CD4-positive, alpha-beta T cell (primary cell): ENCODE measurements around the gene JAG1. TPM values are rescaled to one million over a fixed set of nuclear protein-coding genes. Genes with fewer than 3 reads are reported as not detected.

Source experiments
- ATAC-seq: fragments of 200-7000 bp; cut with Tn5 transposase; one replicate; pipeline ENCODE4 v1.10.0; 2022; ENCODE audit warnings: mild to moderate bottlenecking; ENCODE audit not compliant: poor library complexity
- CTCF ChIA-PET: fragments of 350-600 bp; sonication (Branson Sonifier 250); formaldehyde crosslinking; loops from one replicate; lab custom pipeline; 2021; ENCODE audit warnings: antibody characterized with exemption, inconsistent platforms; lab: Charles Lee
- POLR2A ChIA-PET: fragments of 350-600 bp; sonication (Branson Sonifier 250); formaldehyde crosslinking; loops from one replicate; lab custom pipeline; 2021; ENCODE audit warnings: antibody characterized with exemption, inconsistent platforms; lab: Charles Lee
- DNase-seq, 14 experiments: peaks; one replicate each; pipeline ENCODE4 v3.0.0-alpha.2; 2013 to 2020; ENCODE audit warnings: mixed read lengths in 2 of 14
- H3K27ac ChIP-seq, 2 donors: one replicate each; pipeline versions ENCODE4 v1.5.1 to v1.7.0; 2013; ENCODE audit warnings: low read length in 2 of 2, low read depth in 1 of 2, mild to moderate bottlenecking in 1 of 2
- H3K27me3 ChIP-seq, 2 experiments: 1 replicate in 1 of 2; 2 replicates in 1 of 2; pipeline versions ENCODE4 v1.6.1 to v1.7.0; 2013; ENCODE audit warnings: low read length in 2 of 2, control low read depth in 1 of 2, mild to moderate bottlenecking in 1 of 2, moderate library complexity in 1 of 2; ENCODE audit not compliant: insufficient read depth in 2 of 2, control insufficient read depth in 1 of 2
- H3K36me3 ChIP-seq: one replicate; pipeline ENCODE4 v1.6.1; 2013; ENCODE audit warnings: low read length, control low read depth; ENCODE audit not compliant: insufficient read depth
- H3K4me1 ChIP-seq: one replicate; pipeline ENCODE4 v1.6.1; 2013; ENCODE audit warnings: low read length, control low read depth; ENCODE audit not compliant: insufficient read depth
- H3K4me3 ChIP-seq: one replicate; pipeline ENCODE4 v1.5.1; 2013; ENCODE audit warnings: mild to moderate bottlenecking, low read length, moderate library complexity
- H3K9me3 ChIP-seq, 2 experiments: 1 replicate in 1 of 2; 2 replicates in 1 of 2; pipeline versions ENCODE4 v1.6.1 to v1.7.0; 2013; ENCODE audit warnings: low read length in 2 of 2, mild to moderate bottlenecking in 2 of 2, control low read depth in 1 of 2, moderate library complexity in 1 of 2; ENCODE audit not compliant: control insufficient read depth in 1 of 2, insufficient read depth in 1 of 2
- H3K27ac Mint-ChIP-seq: one replicate; pipeline ENCODE4 v1.8.0; 2020; ENCODE audit warnings: mixed read lengths
- H3K27me3 Mint-ChIP-seq: one replicate; pipeline ENCODE4 v1.8.0; 2021; ENCODE audit warnings: mixed read lengths
- H3K36me3 Mint-ChIP-seq: one replicate; pipeline ENCODE4 v1.8.0; 2021; ENCODE audit warnings: low read depth, mixed read lengths
- H3K4me1 Mint-ChIP-seq: one replicate; pipeline ENCODE4 v1.8.0; 2021; ENCODE audit warnings: low read depth, mixed read lengths
- H3K4me3 Mint-ChIP-seq: one replicate; pipeline ENCODE4 v1.8.0; 2020; ENCODE audit warnings: mild to moderate bottlenecking, mixed read lengths
- H3K9me3 Mint-ChIP-seq: one replicate; pipeline ENCODE4 v1.8.0; 2020; ENCODE audit warnings: mixed read lengths
- CTCF ChIP-seq: fragments of 200-600 bp; IDR thresholded peaks from one replicate; pipeline ENCODE4 v1.8.0; 2022; ENCODE audit warnings: antibody characterized with exemption, mild to moderate bottlenecking
- intact Hi-C, 2 experiments: fragments of 100-400 bp; cut with DNase I in 1 of 2; cut with micrococcal nuclease in 1 of 2; formaldehyde crosslinking; loops; one replicate each; pipeline versions ENCODE4 v1.15.1 to v1.9.0; 2023 to 2025; cut with DNase I, micrococcal nuclease
- total RNA-seq, 174 experiments: library from RNA in 2 of 174; stranded (reverse) in 2 of 174; gene quantifications; one replicate each; pipeline ENCODE4 v1.2.3 and lab custom pipeline; 2021 to 2026

Gene JAG1
- total RNA-seq, 2 experiments from 2014 or later, result 0.77 to 1.2 TPM

GRCh38 chr20:10653599-10654249, 20.1 kb downstream of the JAG1 start:
- Histone ChIP-seq H3K27ac (no peak overlapping the region), H3K4me1 (no peaks in the 10 kb centered on the region), H3K36me3 (no peaks in the 10 kb centered on the region), H3K9me3 (no peaks in the 10 kb centered on the region), H3K27me3 (peaks cover 3 to 6% of the 10 kb centered on the region in 2 experiments), H3K4me3 (no peak overlapping the region)
- Mint-ChIP-seq H3K4me1 (no peaks in the 10 kb centered on the region), H3K4me3 (no peak overlapping the region), H3K27ac (no peak overlapping the region), H3K9me3 (no peaks in the 10 kb centered on the region), H3K27me3 (peaks cover 21% of the 10 kb centered on the region), H3K36me3 (no peaks in the 10 kb centered on the region)
- no peak for TF ChIP-seq CTCF
- ATAC-seq (no peak), DNase-seq (no peak)
- intact Hi-C loops, result no loop called here
- CTCF ChIA-PET, result no interaction called here
- POLR2A ChIA-PET, result no interaction called here

DNA sequence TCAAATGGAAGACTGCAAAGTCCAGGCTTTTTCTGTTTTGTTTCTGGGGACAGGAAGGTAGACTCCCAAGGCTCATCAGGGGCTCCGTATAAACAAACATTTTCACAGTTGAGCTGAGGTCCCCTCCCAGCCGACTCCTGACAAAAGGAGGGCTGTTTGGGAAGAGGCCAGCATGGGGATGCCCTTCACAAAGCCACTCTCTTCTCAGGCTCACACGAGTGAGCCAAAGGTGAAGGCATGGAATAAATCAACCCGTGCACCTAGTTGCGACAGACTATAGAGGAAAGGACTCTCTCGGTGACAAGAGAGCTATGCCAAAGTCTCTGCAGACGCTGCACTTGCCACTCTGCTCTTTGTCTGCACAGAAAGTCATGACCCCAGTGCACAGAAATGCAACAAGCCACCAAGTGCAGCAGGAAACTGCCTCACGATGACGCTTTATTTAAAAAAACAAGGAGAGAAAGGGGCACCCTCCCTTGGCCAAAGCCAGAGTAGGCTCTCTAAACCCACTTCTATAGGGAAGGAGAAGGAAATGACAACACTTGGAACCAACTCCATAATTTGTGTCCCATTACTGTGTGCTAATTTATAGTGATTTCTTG, 21.0 kb downstream of the JAG1 start:
- ATAC-seq, result no peak
- TF ChIP-seq CTCF, result no peak
- peaks cover 3 to 6% of the 10 kb centered on the region in 2 experiments for H3K27me3 ChIP-seq
- Mint-ChIP-seq H3K4me3 (no peak overlapping the region), H3K4me1 (no peaks in the 10 kb centered on the region), H3K27ac (no peak overlapping the region), H3K36me3 (no peaks in the 10 kb centered on the region), H3K9me3 (no peaks in the 10 kb centered on the region), H3K27me3 (peaks cover 21% of the 10 kb centered on the region)
- no peaks in the 10 kb centered on the region for H3K36me3 ChIP-seq
- no peak for DNase-seq
- H3K27ac ChIP-seq, result no peak overlapping the region
- H3K9me3 ChIP-seq, result no peaks in the 10 kb centered on the region
- intact Hi-C loops, result no loop called here
- ChIA-PET CTCF (no interaction called here), POLR2A (no interaction called here)
- H3K4me1 ChIP-seq, result no peaks in the 10 kb centered on the region
- no peak overlapping the region for H3K4me3 ChIP-seq

DNA sequence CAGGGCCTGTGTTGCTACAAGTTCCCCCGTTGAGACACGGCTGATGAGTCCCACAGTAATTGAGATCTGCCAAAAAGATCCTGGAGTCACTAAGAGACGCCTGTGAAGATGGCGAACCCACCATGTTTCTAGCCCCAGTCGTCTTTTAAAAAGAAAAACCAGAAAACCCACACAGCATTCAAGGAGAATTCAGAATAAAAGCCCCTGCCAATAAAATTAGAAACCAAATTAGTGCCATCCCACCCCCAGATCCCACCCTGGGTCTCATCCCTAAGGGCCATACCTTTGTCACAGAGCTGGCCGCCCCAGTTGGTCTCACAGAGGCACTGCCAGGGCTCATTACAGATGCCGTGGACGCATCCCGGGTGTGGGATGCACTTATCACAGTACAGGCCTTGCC, 21.6 kb downstream of the JAG1 start:
- no peak for ATAC-seq
- H3K4me1 Mint-ChIP-seq, result no peaks in the 10 kb centered on the region
- ChIA-PET CTCF (no interaction called here), POLR2A (no interaction called here)
- peaks cover 19% of the 10 kb centered on the region for H3K27me3 Mint-ChIP-seq
- no peak overlapping the region for H3K4me3 Mint-ChIP-seq
- H3K27ac ChIP-seq, result no peak overlapping the region
- intact Hi-C loops, result no loop called here
- no peaks in the 10 kb centered on the region for H3K36me3 Mint-ChIP-seq
- H3K27ac Mint-ChIP-seq, result no peak overlapping the region
- peaks cover 3 to 6% of the 10 kb centered on the region in 2 experiments for H3K27me3 ChIP-seq
- no peak overlapping the region for H3K4me3 ChIP-seq
- no peak for DNase-seq
- H3K9me3 Mint-ChIP-seq, result no peaks in the 10 kb centered on the region
- TF ChIP-seq CTCF, result no peak
- no peaks in the 10 kb centered on the region for H3K36me3 ChIP-seq
- no peaks in the 10 kb centered on the region for H3K9me3 ChIP-seq
- H3K4me1 ChIP-seq, result no peaks in the 10 kb centered on the region
